GM12872 (cell line): ENCODE data around the gene ADD3.

ENCODE experiments used
- CTCF ChIP-seq: IDR thresholded peaks from 3 replicates; pipeline ENCODE4 v1.5.1; 2011; ENCODE audit warnings: low read depth, mild to moderate bottlenecking, low read length, moderate library complexity; ENCODE audit not compliant: insufficient read depth

The ADD3 gene

GRCh38 chr10:109991266-109991855 is 16.4 kb upstream of the ADD3 start:
- no peak for TF ChIP-seq CTCF

- no peak for TF ChIP-seq CTCF
Observed at GRCh38 chr10:109992485-109992884, 15.3 kb upstream of the ADD3 start.

GRCh38 chr10:109993551-109994330 is 14.0 kb upstream of the ADD3 start:
- TF ChIP-seq CTCF, result no peak

GRCh38 chr10:109994711-109995577 is 12.8 kb upstream of the ADD3 start:
- TF ChIP-seq CTCF, result no peak

GRCh38 chr10:109995595-109995994 is 12.2 kb upstream of the ADD3 start:
- no peak for TF ChIP-seq CTCF

- TF ChIP-seq CTCF, result no peak
Observed at GRCh38 chr10:109996225-109996624, 11.6 kb upstream of the ADD3 start.

- TF ChIP-seq CTCF, result no peak
Observed at GRCh38 chr10:109996766-109997171, 11.0 kb upstream of the ADD3 start.
